Endothelial cell of umbilical vein (primary cell): ENCODE results near the gene TRIM39. TPM values are rescaled to one million over a fixed set of nuclear protein-coding genes. Genes with fewer than 3 reads are reported as not detected.

ENCODE experiments used
- BruUV-seq: library from RNA; stranded (reverse); fragments of 400-500 nt; replicated peaks from 2 replicates; lab custom pipeline; 2021; lab: Mats Ljungman, UMichigan
- CTCF ChIA-PET: fragments of 300-600, 350-600 bp; sonication (Branson Sonifier 250); formaldehyde crosslinking; loops from one replicate; lab custom pipeline; 2021; ENCODE audit warnings: antibody characterized with exemption, inconsistent platforms; lab: Charles Lee
- POLR2A ChIA-PET: fragments of 300-600, 350-600 bp; sonication (Branson Sonifier 250); formaldehyde crosslinking; loops from one replicate; lab custom pipeline; 2021; ENCODE audit warnings: antibody characterized with exemption, inconsistent platforms; lab: Charles Lee
- DNase-seq: peaks from one replicate; pipeline ENCODE4 v3.0.0-alpha.2; 2011; ENCODE audit warnings: low read depth, low spot score
- FAIRE-seq: peaks from 2 replicates; lab custom pipeline; 2011; peaks lifted over from hg19 to GRCh38; lab: Jason Lieb, UNC
- H2AFZ ChIP-seq: 2 replicates; pipeline ENCODE4 v1.6.0; 2012; ENCODE audit warnings: low read depth, low read length, control low read depth, inconsistent platforms
- H3K27ac ChIP-seq: 2 replicates; pipeline ENCODE4 v1.5.1; 2011; ENCODE audit warnings: low read depth, mild to moderate bottlenecking, control low read depth, low read length, moderate library complexity; ENCODE audit not compliant: insufficient read depth
- H3K27me3 ChIP-seq, 2 experiments: 2 replicates each; pipeline versions ENCODE4 v1.6.0 to v1.6.1; 2011; ENCODE audit warnings: low read length in 2 of 2, mixed read lengths in 1 of 2; ENCODE audit not compliant: control insufficient read depth in 2 of 2, insufficient read depth in 2 of 2
- H3K36me3 ChIP-seq, 2 experiments: 2 replicates in 1 of 2; 3 replicates in 1 of 2; pipeline ENCODE4 v1.5.1; 2011; ENCODE audit warnings: low read length in 2 of 2, mild to moderate bottlenecking in 1 of 2, moderate library complexity in 1 of 2; ENCODE audit not compliant: control insufficient read depth in 2 of 2, insufficient read depth in 2 of 2; ENCODE audit errors: extremely low read depth in 1 of 2
- H3K4me1 ChIP-seq: 3 replicates; pipeline ENCODE4 v1.5.1; 2011; ENCODE audit warnings: mild to moderate bottlenecking, low read length; ENCODE audit not compliant: control insufficient read depth, insufficient read depth; ENCODE audit errors: extremely low read depth
- H3K4me2 ChIP-seq: 2 replicates; pipeline ENCODE4 v1.6.1; 2011; ENCODE audit warnings: low read length, control low read depth, mixed read lengths; ENCODE audit not compliant: insufficient read depth
- H3K4me3 ChIP-seq, 3 experiments: fragments of 200-600 bp in 1 of 3; sonication (generic), shearing (Covaris generic) in 1 of 3; replicated peaks in 1 of 3; 2 replicates each; pipeline ENCODE4 v1.5.1; 2011 to 2016; ENCODE audit warnings: control low read depth in 3 of 3, low read length in 3 of 3, mild to moderate bottlenecking in 2 of 3, inconsistent platforms in 1 of 3, low read depth in 1 of 3, moderate library complexity in 1 of 3; ENCODE audit not compliant: insufficient read depth in 1 of 3
- H3K79me2 ChIP-seq: 2 replicates; pipeline ENCODE4 v1.6.0; 2012; ENCODE audit warnings: low read length, inconsistent platforms; ENCODE audit not compliant: control insufficient read depth, insufficient read depth
- H3K9ac ChIP-seq: replicated peaks from 2 replicates; pipeline ENCODE3; 2011; ENCODE audit warnings: low read length, control low read depth; ENCODE audit not compliant: insufficient read depth; ENCODE audit errors: extremely low read depth
- H3K9me1 ChIP-seq: replicated peaks from 3 replicates; pipeline ENCODE4 v1.6.0; 2011; ENCODE audit warnings: mild to moderate bottlenecking, low read length; ENCODE audit not compliant: control insufficient read depth, insufficient read depth; ENCODE audit errors: extremely low read depth
- H3K9me3 ChIP-seq: replicated peaks from 2 replicates; pipeline ENCODE4 v1.5.1; 2012; ENCODE audit warnings: low read length, inconsistent platforms; ENCODE audit not compliant: control insufficient read depth, insufficient read depth
- H4K20me1 ChIP-seq: replicated peaks from 2 replicates; pipeline ENCODE3; 2011; ENCODE audit warnings: mild to moderate bottlenecking, low read length; ENCODE audit not compliant: control insufficient read depth, insufficient read depth; ENCODE audit errors: extremely low read depth
- EZH2 ChIP-seq: IDR thresholded peaks from 2 replicates; pipeline ENCODE4 v1.6.1; 2012; ENCODE audit warnings: borderline replicate concordance, low read depth, mild to moderate bottlenecking, moderate library complexity, low read length, inconsistent platforms; ENCODE audit not compliant: severe bottlenecking
- FOS ChIP-seq: IDR thresholded peaks from 2 replicates; pipeline ENCODE4 v1.6.1; 2011; ENCODE audit warnings: mild to moderate bottlenecking, low read length, moderate library complexity, borderline replicate concordance; ENCODE audit not compliant: insufficient read depth
- GATA2 ChIP-seq: IDR thresholded peaks from 2 replicates; pipeline ENCODE4 v1.7.0; 2011; ENCODE audit warnings: low read depth, mild to moderate bottlenecking, moderate library complexity, mixed read lengths, low read length; ENCODE audit not compliant: insufficient read length, insufficient read depth
- JUN ChIP-seq: IDR thresholded peaks from 2 replicates; pipeline ENCODE4 v1.6.1; 2011; ENCODE audit warnings: borderline replicate concordance, low read depth; ENCODE audit not compliant: insufficient read length, insufficient read depth
- MYC ChIP-seq: IDR thresholded peaks from one replicate; pipeline ENCODE4 v1.6.1; 2011; ENCODE audit warnings: mild to moderate bottlenecking, low read depth, low read length
- POLR2A ChIP-seq: IDR thresholded peaks from 2 replicates; pipeline ENCODE4 v1.6.1; 2012; ENCODE audit warnings: low read depth, mild to moderate bottlenecking, control low read depth, low read length
- POLR2AphosphoS5 ChIP-seq: IDR thresholded peaks from 2 replicates; pipeline ENCODE4 v1.6.1; 2012; ENCODE audit warnings: low read depth, mild to moderate bottlenecking, control low read depth, low read length, moderate library complexity; ENCODE audit not compliant: insufficient read depth
- dilution Hi-C: fragments of 300-500 bp; cut with MboI; formaldehyde crosslinking; loops from one replicate; pipeline ENCODE4 v1.15.0; 2019; ENCODE audit warnings: low sequenced_read_pairs; ENCODE audit not compliant: extremely low pct_ligation_motif_present
- intact Hi-C: fragments of 100-400 bp; cut with micrococcal nuclease; formaldehyde crosslinking; loops from one replicate; pipeline ENCODE4 v1.10.0; 2022
- polyA plus RNA-seq, 4 experiments: library from polyadenylated mRNA; depleted of rRNA in 3 of 4; stranded (reverse) in 3 of 4; unstranded in 1 of 4; fragments of >200 nt; gene quantifications; 2 replicates each; pipeline versions ENCODE4 v1.2.1 to v1.2.3, GENCODE V29; 2011 to 2012; ENCODE audit warnings: missing spikeins in 1 of 4
- total RNA-seq: library from RNA; stranded (reverse); gene quantifications from 2 replicates; pipeline ENCODE4 v1.2.3, GENCODE V29; 2021
- TF ChIP-seq, protein P1 (sequence below), 2 donors: IDR thresholded peaks; 1 replicate in 1 of 2; 2 replicates in 1 of 2; pipeline ENCODE4 v1.5.1; 2011; ENCODE audit warnings: low read length in 2 of 2, mild to moderate bottlenecking in 2 of 2, moderate library complexity in 2 of 2, control low read depth in 1 of 2, inconsistent platforms in 1 of 2, low read depth in 1 of 2; ENCODE audit not compliant: insufficient read depth in 1 of 2; ENCODE audit errors: extremely low read depth in 1 of 2
- TF ChIP-seq, protein P2 (sequence below): IDR thresholded peaks from 2 replicates; pipeline ENCODE4 v1.6.1; 2011; ENCODE audit not compliant: insufficient read depth, insufficient read length

TRIM39 gene
- total and polyA plus RNA-seq, 2 donors (not counting 3 experiments of a cell fraction or from before 2014, with no cell fraction given), result 5.6 to 13.1 TPM

DNA sequence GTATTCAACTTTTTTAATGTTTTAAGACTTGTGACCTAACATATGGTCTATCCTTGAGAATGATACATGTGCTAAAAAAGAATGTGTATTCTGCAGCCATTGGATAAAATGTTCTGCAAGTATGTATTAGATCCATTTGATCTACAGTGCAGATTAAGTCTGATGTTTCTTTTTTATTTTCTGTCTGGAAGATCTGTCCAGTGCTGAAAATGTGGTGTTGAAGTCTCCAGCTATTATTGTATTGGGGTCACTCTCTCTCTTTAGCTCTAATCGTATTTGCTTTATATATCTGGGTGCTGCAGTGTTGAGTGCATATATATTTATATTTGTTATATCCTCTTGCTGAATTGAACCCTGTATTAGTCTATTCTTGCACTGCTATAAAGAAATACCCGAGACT is 44.2 kb upstream of the TRIM39 start:
- BruUV-seq, result no TSS peak
- H3K79me2 ChIP-seq, result no peaks in the 10 kb centered on the region
- no peak overlapping the region for H3K27ac ChIP-seq
- peaks cover 12% of the 10 kb centered on the region for H3K9me3 ChIP-seq
- POLR2A ChIA-PET, result no interaction called here
- H4K20me1 ChIP-seq, result no peaks in the 10 kb centered on the region
- H3K9me1 ChIP-seq, result no peaks in the 10 kb centered on the region
- no peak for FAIRE-seq
- H3K4me3 ChIP-seq, result no peak overlapping the region
- H3K9ac ChIP-seq, result no peak overlapping the region
- no peak overlapping the region for H2AFZ ChIP-seq
- no peaks in the 10 kb centered on the region for H3K27me3 ChIP-seq
- CTCF ChIA-PET, result no interaction called here
- TF ChIP-seq, protein P1, sequence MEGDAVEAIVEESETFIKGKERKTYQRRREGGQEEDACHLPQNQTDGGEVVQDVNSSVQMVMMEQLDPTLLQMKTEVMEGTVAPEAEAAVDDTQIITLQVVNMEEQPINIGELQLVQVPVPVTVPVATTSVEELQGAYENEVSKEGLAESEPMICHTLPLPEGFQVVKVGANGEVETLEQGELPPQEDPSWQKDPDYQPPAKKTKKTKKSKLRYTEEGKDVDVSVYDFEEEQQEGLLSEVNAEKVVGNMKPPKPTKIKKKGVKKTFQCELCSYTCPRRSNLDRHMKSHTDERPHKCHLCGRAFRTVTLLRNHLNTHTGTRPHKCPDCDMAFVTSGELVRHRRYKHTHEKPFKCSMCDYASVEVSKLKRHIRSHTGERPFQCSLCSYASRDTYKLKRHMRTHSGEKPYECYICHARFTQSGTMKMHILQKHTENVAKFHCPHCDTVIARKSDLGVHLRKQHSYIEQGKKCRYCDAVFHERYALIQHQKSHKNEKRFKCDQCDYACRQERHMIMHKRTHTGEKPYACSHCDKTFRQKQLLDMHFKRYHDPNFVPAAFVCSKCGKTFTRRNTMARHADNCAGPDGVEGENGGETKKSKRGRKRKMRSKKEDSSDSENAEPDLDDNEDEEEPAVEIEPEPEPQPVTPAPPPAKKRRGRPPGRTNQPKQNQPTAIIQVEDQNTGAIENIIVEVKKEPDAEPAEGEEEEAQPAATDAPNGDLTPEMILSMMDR (IDR thresholded peaks at IDR 0.05; ENCODE audit: extremely low read depth in 1 of 2, insufficient read depth in 1 of 2, low read depth in 1 of 2, low read length in 2 of 2), result no peak
- TF ChIP-seq POLR2AphosphoS5 (no peak), POLR2A (no peak), GATA2 (no peak), JUN (no peak), MYC (no peak), EZH2 (no peak), FOS (no peak)
- TF ChIP-seq, protein P2, sequence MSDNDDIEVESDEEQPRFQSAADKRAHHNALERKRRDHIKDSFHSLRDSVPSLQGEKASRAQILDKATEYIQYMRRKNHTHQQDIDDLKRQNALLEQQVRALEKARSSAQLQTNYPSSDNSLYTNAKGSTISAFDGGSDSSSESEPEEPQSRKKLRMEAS, result no peak
- dilution Hi-C loops, result no loop called here
- no peaks in the 10 kb centered on the region for H3K4me1 ChIP-seq
- H3K36me3 ChIP-seq, result no peaks in the 10 kb centered on the region
- no peak for DNase-seq
- H3K4me2 ChIP-seq, result no peak overlapping the region
- intact Hi-C loops, result no loop called here
